ENCODE measurements around the gene MPP7.
"Not testable (repeated sequence)": the region's sequence is repeated elsewhere in the genome, so short reads cannot be mapped to it uniquely, and the experiment has no call there.

MPP7 gene

GRCh38 chr10:28302638-28303488 lies at the start of gene MPP7:
TSS of gene MPP7 (minus strand) at chr10:28303064. CDS start at chr10:28238604, 64,460 bp downstream.
- peak; percentile 97 for DNase-seq

DNA sequence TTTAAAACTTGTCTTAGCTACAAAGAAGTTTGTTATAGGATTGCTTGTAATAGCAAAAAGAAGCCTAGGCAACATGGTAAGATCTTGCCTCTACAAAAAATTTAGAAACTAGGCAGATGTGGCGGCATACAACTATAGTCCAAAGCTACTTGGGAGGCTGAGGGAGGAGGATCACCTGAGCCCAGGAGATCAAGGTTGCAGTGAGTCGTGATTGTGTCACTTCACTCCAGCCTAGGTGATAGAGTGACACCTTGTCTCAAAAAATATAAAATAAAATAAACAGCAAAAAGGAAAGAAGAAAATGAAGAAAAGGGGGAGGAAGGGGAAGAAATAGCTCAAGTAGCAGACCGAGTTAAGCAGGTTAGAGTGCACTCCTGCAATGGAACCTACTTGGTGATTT lies 47.0 kb upstream of the MPP7 start:
- no peak for DNase-seq

DNA sequence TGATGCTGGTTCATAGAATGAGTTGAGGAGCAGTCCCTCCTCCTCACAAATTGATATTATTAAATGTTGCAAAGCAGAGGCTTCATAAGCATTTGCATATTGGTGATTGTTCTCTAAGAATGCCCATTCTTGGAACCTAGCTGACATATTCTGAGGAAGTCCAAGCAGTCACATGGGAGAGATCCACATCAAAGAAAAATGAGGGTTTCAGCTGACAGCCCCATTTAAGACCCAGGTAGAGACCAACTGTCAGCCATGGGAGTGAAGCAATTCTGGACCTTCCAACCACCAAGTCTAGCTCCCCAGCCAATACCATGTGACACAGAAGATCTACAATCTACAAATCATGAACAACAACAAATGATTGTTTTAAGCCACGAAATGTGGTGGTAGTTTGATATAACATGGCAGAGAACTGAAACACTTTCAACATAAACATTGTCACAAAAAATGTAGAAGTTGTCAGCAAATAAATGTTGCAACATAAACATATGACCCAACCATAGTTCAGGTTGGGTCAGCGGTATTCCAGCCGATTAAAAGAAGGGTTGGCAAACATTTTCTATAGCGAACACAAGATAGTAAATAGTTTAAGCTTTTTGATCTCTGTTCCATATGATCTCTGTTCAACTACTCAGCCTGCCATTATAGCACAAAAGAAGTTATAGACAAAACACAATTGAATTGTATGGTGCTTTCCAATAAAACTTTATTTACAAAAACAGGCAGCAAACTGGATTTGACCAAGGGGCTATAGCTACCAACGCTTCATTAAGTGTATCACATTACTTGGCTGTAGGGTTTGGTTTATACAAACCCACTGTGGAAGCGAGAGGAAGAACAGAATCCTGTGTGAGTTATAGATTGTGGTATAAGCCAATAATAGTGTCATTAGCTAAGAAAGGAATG lies 41.4 kb upstream of the MPP7 start:
- no peak for DNase-seq

GRCh38 chr10:28343252-28343651 lies 40.4 kb upstream of the MPP7 start:
- DNase-seq, result no peak

DNA sequence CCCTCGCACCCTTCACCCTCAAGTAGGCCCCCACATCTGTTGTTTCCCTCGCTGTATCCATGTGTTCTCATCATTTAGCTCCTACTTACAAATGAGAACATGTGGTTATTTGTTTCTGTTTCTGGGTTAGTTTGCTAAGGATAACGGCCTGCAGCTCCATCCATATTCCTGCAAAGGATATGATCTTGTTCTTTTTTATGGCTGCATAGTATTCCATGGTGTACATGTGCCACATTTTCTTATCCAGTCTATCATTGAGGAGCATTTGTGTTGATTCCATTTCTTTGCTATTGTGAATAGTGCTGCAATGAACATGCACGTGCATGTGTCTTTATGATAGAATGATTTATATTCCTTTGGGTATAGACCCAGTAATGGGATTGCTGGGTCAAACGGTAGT lies 38.8 kb upstream of the MPP7 start:
- DNase-seq, result not testable (repeated sequence)

DNA sequence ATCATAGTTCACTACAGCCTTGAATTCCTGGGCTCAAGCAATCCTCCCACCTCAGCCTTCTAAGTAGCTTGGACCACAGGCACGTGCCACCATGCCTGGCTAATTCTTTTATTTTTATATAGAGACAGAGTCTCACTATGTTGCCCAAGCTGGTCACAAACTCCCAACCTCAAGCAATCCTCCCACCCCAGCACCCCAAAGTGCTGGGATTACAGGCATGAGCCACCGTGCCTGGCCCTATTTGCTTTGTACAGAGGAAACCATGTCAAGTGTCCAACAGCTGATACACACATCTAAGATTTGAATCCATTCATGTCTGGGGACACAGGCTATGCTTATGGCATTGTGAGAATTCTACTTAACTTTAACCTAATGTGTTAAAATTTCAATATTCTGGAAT lies 29.9 kb upstream of the MPP7 start:
- peak in 1 of 2 donors; percentile 32 for DNase-seq

GRCh38 chr10:28331841-28332240 lies 29.0 kb upstream of the MPP7 start:
- peak in 1 of 2 donors; percentile 48 for DNase-seq

GRCh38 chr10:28331066-28331465 lies 28.2 kb upstream of the MPP7 start:
- DNase-seq, result peak in 1 of 2 donors; percentile 28

GRCh38 chr10:28328346-28328745 lies 25.5 kb upstream of the MPP7 start:
- DNase-seq, result no peak

DNA sequence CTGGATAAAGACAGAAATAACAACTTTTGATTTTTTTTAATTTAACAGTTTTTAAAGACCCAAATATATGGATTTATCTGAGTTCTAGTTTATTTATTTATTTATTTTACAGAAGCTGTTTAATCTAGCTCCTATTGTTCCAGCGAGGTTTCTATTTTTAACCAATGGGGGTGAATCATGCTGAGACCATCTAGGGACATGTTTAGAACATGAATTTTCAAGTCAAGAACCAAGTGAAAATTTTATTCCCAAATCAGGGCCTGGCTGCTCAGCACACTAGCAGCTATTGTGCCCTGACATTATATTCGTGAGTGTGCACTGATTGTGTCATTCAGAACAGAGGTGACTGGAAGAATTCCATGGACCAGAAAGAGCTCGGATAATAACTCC lies 24.6 kb upstream of the MPP7 start:
- no peak for DNase-seq

GRCh38 chr10:28326516-28327490 lies 23.9 kb upstream of the MPP7 start:
- DNase-seq, result no peak

GRCh38 chr10:28320799-28321198 lies 17.9 kb upstream of the MPP7 start:
- no peak for DNase-seq

DNA sequence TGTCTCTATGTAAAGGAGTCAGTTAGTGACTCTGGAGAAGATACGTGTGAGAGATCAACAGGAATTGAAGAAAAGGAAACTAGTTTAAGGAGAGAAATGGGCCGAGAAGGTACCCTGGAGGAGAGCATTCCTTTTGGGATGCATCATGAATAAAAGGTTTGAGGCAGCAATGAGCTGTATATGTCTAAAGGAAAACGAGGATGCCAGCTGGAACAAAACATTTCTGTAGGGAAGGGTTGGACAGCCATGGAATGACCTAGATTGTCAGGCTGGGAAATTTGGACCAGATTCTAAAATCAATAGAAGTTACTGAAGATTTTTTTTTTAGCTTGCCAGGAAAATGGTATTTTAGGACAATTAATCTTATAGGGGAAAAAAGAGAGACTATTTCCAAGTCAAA lies 17.2 kb upstream of the MPP7 start:
- no peak for DNase-seq

- DNase-seq, result not testable (repeated sequence)
Measured at GRCh38 chr10:28319061-28319460, 16.2 kb upstream of the MPP7 start.

DNA sequence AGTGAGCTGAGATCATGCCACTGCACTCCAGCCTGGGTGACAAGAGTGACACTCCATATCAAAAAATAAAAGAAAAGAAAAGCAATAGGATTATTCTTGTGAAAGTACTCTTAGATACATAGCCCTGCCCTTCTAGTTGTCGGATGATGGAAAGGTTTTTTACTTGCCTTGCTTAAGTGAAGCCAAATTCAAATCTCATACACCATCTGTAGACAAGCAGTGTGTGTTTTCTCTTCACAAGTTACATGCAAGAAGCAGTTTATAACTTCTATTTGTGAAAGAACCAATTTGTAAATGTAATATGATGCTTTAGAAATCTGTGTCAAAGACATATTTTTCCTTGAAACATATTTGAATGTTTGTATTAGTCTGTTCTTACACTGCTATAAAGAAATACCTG lies 15.8 kb upstream of the MPP7 start:
- DNase-seq, result no peak

DNA sequence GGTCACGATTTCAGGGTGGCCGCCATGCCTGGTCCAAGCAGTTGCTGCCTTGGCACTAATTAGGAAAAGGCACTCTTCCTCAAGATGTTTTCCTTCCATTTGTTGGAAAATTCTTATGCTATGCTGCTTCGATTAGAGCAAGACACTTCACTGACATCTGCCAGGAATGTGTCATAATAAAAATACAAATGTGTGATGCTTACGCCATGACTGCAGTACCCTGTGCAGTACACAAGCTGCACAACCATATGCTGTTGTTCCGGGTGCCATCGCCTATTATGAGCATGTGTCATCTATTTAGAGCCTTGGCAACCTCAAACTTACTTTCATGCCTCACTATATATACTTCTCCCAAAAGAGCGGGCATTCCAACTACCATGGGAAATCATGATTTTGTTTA lies 14.9 kb upstream of the MPP7 start:
- DNase-seq, result no peak

- DNase-seq, result no peak
Measured at GRCh38 chr10:28316696-28317095, 13.8 kb upstream of the MPP7 start.

DNA sequence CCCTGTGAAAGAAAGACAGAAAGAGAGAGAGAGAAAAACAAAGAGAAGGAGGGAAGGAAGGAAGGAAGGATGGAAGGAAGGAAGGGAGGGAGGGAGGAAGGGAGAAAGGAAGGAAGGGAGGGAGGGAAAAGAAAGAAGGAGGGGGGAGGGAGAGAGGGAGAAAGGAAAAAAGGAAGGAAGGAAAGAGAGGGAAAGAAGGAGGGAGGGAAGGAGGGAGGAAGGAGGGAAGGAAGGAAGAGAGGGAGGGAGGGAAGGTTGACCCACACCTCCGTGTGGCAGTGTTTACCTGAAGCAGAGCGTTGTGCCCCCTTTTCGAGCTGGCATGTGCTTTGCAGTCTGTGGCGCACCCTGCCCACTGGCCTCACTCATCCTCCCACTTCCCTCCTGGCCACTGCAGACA lies 12.3 kb upstream of the MPP7 start:
- DNase-seq, result no peak

- no peak for DNase-seq
Measured at GRCh38 chr10:28314211-28314610, 11.3 kb upstream of the MPP7 start.

DNA sequence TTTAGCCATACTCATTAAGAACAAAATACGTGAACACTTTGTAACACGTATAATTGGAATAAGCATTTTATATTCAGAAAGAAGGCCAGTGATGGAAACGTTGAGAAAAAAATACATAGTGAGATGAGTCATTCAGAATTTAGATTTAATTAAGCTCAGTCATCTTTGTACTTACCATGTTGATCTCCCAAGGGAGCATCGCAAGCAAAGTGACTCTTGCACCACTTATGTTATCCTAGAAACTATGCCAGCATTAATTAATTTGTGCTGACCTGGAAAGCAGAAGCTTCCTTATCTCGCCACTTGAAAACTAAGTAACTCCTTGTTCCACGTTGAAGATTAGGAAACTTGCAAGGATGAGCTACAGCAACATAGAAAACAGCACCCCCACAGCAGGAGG lies 9.7 kb upstream of the MPP7 start:
- no peak for DNase-seq

DNA sequence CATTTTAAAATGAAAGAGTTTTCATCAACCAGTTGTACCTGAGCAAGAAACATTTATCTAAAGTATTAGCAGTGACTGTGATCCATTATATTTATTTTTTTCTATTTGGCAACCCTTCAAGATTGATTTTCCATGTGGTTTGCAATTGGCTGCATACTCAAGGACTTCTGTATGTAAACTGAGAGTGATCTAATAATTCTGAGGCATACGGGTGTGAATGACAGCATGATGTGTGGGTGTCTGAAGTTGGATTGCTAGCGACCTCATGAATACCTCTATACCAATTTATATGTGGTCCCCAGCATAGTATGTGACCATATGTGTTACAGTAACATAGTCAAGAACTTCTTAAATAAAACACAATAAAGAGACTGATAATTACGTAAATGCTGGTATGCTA lies 8.2 kb upstream of the MPP7 start:
- no peak for DNase-seq

GRCh38 chr10:28307267-28307666 lies 4.4 kb upstream of the MPP7 start:
- no peak for DNase-seq

DNA sequence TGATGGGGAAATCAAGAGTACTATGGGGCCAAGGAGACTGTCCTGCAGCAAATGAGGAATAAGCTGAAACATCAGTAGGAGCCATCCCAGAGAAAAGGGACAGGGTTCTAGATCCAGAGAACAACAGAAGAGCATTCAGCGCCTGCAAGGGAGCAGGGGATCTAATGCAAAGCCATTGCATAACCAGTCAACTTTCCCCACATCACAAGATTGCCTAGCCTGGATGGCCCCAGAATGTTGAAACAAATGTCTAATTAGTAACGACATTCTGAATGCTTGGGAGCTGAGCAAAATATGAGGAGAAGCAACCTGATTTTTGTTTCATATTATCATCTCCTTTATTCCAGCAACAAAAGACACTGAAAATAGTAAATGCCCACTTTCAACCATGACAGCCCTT lies 2.7 kb upstream of the MPP7 start:
- no peak for DNase-seq

Data from CD4-positive, alpha-beta T cell treated with Interleukin-1 beta for 1 hour (primary cell).